GM18868 (cell line): ENCODE measurements around the gene DIAPH2.

Experiments used
- ATAC-seq: cut with Tn5 transposase; IDR thresholded peaks from one replicate; pipeline ENCODE4 v1.9.1; 2021; ENCODE audit warnings: mild to moderate bottlenecking, moderate library complexity; ENCODE audit not compliant: unreplicated experiment

DIAPH2 gene

DNA sequence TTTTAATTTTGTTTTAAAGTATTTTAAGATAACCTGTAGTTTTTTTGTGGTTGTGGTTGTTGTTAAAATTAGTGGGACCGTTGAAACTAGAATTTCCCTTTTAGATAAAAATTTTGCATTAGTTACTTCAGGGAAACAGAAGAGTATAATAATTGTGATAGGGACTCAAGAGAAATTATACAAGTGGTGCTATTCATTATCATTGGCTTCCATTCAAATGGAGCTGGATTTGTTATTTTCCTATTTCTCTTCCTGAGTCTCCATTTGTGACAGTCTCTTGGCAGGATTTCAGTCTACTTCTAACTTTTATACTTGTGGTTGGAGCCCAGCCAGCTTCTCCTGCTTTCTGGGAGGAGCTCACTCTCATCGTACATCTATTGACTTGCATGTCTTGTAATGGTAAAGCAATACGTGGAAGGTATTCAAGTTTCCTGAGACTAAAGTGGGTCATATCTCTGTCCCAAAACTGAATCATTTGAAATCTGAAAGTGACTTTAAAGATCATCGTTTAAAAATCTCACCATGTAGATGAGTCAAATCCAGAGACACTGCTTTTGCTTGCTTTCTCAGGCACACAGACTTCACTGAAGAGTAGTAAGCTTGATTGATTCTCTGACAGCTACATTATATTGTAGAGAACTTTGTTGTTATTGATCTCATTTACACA, 354.9 kb downstream of the DIAPH2 start:
- ATAC-seq = peak; percentile 94

GRCh38 chrX:97045470-97045869, 360.8 kb downstream of the DIAPH2 start:
- ATAC-seq = no peak

DNA sequence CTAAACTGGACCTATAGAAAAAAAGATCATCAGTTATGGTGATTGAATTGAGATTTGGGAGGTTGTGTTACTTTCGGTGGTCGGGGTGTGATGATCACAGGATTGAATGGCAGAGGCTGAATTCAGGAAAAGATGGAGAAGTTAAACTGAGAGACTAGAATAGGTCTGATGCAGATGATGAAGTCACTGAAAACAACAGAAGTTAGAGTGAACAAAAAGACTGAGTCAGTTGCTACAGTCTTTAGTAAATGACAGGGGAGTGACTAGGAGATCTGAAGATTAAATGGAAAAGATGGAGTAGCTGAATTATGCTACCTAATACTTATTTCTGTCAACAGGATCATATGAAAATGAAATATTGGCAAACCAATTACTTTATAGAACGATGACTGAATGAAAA, 362.2 kb downstream of the DIAPH2 start:
- no peak for ATAC-seq

DNA sequence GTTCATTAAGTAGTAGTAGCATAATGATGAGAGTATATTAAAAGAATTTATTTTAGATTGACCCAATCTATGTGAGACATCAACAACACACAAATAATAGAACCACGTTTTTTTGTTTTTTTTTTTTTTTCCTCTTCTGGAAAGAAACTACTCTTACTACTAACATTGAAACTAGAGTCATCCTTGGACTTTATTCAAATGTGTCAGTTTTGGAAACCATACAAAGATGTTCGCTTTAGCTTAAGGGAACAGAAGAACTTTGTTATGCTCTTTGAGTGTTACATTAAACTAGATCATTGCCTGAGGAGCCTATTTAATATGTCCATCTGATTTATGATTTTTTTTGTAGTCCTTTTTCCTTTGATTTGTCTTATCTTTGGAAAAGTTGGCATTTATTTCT, 365.8 kb downstream of the DIAPH2 start:
- ATAC-seq = no peak

DNA sequence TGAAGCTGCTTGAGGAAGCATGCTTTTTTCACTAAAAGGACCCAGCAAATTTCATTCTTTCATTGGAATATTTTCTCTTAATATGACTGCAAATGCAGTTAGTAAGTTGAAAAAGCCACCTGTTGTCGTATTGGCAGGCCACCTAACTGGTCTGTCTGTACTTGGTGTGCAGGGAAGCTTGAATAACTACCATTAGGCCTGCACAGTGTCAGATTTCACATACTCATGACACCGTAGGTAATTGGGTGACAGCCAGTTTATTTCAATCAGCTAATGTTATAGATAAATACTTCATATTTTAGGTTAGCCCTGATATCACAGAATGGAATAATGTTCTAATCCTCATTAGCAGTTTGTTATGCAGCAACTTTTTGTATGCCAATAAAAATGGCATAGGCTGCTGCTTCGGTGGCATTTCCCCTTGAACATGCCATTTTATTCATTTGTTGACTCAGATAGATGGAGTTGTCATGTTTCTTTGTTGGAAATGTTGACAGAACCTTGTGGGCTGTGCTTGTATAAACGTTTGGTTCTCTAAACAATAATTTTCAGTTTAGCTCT, 372.8 kb downstream of the DIAPH2 start:
- ATAC-seq = no peak

GRCh38 chrX:97060020-97060419, 375.4 kb downstream of the DIAPH2 start:
- ATAC-seq = no peak

DNA sequence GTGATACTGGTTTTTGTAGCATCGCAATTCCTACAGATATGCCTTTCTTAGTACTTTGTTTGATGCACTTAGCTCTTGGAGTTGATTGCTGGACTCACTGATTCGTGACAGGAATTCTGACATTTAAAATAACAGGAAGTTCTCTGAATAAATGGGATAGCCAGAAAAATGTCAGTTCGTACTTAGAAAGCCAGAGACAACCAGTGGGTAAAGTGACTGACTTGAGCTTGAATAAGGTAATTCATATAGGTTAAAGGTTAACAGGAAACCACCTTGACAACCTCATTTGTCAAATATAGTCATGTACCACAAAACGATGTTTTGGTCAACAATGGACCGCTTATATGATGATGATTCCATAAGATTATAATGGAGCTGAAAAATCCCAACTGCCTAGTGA, 380.4 kb downstream of the DIAPH2 start:
- ATAC-seq = no peak

GRCh38 chrX:97065973-97066372, 381.3 kb downstream of the DIAPH2 start:
- no peak for ATAC-seq

GRCh38 chrX:97066381-97066780, 381.7 kb downstream of the DIAPH2 start:
- no peak for ATAC-seq

DNA sequence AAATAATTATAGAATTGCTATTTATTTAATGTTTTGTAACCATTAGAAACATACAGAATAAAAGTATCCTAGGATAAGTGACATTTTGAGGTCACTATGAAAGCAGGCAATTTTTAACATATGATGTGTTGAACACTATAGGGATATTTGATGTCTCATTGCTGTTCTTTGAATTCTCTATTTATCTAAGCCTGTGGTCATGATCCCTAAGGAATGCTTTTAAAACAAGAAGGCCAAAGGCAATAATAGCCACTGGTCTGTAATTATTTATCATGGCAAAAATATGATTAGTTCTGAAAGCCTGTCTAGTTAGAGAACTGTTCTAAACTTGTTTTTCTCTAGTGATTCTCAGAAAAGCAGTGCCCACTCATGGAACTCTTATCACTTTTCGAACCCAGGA, 385.7 kb downstream of the DIAPH2 start:
- ATAC-seq = no peak

DNA sequence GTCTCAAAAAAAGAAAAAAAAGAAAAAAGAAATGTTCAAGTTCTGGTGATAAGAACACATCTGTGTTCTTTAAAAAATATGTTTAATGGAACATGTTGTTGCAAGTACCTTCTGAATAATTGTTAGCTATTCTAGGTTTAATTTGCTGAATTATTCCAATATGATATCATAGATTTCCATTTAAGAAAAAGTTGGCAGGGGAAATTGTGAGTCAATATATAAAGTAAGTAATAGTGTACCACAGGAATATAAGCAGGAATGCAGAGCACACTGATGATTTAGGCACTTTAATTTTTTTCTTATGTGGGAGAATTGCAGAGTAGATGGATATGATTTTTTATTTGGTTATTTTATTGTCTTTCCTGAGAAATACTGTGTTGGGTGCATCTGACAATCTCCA, 389.8 kb downstream of the DIAPH2 start:
- ATAC-seq = no peak

DNA sequence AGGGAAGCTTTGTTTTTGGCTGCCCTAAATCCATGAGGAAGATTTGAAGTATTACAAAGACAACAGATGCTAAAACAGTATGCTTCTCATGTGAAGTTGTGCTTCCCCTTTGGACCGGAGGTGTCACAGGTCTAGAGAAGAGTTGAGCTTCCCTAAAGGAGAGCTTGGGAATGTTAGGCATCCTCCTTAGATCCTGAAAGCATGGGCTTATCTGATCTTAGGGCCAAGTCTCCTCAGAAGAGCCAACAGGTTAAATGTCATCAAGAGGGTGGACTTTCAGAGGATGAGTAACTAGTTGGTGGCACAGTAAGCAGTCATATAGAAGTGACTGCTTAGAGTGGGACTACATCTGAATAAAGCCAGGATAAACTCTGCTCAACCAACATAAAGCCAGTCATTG, 404.5 kb downstream of the DIAPH2 start:
- ATAC-seq = no peak

- no peak for ATAC-seq
Observed at GRCh38 chrX:97096385-97096784, 411.7 kb downstream of the DIAPH2 start.

DNA sequence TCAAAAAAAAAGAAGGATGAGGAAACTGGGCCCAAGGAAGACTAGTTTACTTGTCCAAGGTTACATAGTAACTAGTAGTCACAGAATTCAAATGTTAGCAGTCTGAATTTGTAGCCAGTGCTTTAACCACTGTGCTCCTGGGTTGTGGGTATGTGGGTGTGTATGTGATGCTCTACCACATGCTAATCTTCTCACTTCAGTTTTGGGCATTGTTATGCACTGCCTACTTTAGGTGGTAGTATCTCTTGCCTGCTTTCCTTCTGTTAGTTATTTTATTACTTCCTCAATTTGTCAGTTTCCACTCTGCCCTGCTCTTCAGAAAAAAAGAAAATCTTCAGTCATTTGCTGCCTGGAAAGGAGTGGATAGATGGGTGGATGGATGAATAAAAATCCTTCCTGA, 418.3 kb downstream of the DIAPH2 start:
- ATAC-seq = peak; percentile 60

GRCh38 chrX:97109730-97110129, 425.1 kb downstream of the DIAPH2 start:
- no peak for ATAC-seq

- no peak for ATAC-seq
Observed at GRCh38 chrX:97117572-97117971, 432.9 kb downstream of the DIAPH2 start.

DNA sequence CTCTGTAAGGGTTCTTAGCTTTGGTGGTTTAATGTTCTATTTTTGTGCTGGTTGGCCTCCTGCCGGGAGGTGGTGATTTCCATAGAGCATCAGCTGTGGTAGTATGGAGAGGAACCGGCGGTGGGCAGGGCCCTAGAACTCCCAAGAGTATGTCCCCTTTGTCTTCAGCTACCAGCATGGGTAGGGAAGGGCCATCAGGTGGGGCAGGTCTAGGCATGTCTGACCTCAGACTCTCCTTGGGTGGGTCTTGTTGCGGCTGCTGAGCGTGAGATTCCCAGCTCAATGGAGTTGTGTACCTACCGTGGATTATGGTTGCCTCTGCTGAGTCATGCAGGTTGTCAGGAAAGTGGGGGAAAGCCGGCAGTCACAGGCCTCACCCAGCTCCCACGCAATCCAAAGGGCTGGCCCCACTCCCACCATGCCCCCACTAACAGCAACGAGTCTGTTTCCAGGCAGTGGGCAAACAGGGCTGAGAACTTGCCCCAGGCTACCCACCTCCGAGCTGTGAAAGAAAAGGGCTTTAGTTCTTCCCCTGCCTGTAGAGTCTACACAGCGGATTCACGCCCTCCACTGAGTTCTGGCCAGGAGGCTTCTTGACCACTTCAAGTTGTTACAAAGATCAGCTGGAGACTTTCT, 434.9 kb downstream of the DIAPH2 start:
- ATAC-seq = no peak

- ATAC-seq = no peak
Observed at GRCh38 chrX:97123001-97123400, 438.4 kb downstream of the DIAPH2 start.

DNA sequence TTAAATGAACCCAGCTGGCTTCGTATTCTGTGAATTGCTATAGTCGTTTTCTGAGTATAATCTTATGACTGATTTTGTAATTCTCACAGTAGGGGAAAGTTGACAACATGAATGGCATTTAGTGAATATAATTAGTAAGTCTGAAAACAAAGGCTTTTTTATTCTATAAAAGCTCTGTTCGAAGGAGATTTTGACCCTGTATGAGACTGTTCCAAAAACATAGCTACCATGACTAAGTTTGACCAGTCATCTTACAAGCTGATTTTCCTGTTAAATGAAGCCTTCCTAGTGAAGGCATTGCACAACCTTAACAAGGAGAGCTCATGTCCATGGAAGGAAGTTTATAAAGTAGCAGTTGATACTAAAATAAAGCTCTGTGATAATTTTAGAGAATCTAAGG, 441.4 kb downstream of the DIAPH2 start:
- no peak for ATAC-seq

DNA sequence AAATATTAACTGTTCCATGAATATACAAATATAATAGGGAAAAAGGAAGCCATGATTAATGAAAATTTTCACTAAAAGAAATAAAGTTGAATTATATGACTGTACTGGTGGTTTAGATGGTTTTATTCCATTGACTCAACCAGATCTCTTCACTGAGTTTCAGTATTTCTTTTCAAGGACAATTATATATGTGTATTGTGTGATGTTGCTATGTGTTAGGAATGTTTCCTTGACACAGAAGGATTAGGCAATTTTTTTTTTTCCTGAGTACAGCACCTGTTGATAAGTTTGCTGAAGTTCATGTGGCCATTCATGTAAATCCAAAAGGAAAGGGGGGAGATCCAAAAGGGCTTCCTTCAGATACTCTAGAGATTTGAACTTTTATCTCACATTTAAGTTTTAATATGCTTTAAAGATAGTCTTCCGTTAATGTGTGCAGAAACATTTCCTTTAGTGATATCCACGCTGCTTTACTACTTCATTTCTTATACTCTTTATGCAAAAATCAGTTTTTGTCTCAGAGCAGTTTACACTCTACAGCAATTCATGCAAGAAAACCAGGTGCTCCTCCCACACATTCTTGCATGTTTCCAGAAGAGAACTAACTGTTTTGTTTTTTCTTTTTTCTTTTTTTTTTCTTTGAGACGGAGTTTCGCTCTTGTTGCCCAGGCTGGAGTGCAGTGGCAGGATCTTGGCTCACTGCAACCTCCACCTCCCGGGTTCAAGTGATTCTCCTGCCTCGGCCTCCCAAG, 448.2 kb downstream of the DIAPH2 start:
- peak; percentile 70 for ATAC-seq

DNA sequence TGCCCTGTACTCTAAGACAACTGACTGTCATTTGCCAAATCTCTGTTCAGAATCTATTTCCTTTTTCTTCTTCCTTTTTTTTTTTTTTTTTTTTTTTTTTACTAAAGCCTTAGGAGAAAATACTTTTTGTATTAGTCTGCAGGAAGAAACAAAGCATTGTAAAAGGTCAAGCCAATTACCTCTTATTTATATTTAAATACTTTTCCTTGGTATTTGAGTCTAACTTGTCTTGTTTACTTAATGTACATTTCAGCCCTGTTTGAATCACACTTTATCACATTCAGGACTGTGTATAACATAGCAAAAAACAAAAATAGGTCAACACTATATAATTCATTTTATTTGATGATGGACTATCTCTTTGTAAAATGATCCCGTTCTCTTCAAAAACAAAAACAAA, 461.3 kb downstream of the DIAPH2 start:
- no peak for ATAC-seq

DNA sequence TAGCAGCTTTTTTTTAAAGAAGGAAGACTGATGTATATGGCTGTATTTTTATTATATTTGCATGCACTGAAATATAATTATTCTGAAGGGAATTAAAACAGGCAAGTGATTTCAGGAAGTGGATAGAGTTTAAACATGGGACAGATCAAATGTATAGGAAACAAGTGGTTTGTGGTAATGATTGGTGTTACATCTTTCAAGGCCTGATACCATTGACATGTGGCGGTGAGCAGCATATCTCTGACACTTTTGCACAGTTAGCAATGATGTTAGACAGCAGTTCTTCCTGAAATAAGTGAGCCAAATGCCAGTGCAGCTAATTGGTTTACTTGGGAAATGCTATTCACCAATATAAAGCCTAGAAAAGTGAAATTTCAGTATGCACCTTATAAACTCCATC, 471.2 kb downstream of the DIAPH2 start:
- ATAC-seq = no peak
